HG03097 (cell line): ENCODE results near the gene CECR2.

Experiments
- ATAC-seq: cut with Tn5 transposase; IDR thresholded peaks from one replicate; pipeline ENCODE4 v1.9.1; 2021; ENCODE audit not compliant: unreplicated experiment, low FRiP score

Gene CECR2

DNA sequence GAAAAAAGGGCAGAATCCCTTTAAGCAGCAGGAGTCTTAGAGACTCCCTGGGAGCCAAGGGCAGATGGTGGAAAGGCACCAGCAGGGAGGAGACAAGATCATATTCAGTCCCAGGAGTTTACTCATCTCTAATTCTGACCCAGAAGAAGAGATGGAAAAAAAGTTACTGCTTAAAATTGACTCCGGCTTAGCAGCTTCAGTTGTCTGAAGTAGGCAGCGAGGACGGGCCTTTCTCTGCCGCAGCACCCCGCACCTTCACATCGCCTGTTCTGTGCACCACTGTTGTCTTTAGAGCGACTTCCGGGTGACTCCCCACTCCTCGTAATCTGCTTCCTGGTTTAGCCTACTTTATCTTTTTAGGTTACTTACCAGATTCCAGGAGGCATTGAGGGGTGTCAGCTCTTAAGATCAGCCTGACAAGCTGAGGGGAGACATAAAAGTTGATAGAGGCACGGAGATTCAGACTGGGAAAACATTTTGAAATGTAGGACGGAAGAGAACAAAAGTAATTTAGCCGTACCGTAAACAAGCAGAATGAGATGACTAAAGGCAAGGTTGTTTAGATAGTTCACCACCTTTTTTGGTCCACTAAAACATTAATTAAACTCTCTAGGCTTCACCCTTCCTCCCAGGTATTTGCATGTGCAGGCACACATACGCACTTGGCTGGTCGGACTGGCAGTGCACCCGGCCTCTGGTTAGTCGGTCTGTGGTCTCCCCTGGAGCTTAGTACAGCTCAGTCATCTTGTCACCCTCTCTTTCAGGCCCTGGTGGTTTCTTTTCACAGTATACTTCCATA is 74.3 kb downstream of the CECR2 start:
- ATAC-seq = no peak

DNA sequence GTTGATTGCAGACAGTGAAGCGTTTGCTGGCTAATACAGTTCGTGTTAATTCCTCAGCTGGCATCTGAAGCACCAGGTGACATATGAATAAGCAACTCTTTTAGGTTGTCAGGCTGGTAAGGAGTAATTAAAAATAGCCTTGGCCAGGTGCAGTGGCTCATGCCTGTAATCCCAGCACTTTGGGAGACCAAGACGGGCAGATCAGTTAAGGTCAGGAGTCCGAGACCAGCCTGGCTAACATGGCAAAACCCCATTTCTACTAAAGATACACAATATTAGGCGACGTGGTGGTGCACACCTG is 74.9 kb downstream of the CECR2 start:
- ATAC-seq = no peak

DNA sequence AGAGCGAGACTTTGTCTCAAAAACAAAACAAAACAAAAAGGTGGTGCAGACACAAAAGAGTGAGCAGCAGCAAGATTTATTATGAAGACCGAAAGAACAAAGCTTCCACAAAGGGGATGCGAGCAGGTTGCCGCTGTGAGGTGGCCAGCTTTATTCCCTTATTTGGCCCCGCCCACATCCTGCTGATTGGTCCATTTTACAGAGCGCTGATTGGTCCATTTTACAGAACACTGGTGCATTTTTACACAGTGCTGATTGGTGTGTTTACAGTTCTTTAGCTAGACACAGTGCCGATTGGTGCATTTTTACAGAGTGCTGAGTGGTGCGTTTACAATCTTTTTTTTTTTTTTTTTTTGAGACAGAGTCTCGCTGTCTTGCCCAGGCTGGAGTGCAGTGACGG is 77.4 kb downstream of the CECR2 start:
- ATAC-seq = no peak

DNA sequence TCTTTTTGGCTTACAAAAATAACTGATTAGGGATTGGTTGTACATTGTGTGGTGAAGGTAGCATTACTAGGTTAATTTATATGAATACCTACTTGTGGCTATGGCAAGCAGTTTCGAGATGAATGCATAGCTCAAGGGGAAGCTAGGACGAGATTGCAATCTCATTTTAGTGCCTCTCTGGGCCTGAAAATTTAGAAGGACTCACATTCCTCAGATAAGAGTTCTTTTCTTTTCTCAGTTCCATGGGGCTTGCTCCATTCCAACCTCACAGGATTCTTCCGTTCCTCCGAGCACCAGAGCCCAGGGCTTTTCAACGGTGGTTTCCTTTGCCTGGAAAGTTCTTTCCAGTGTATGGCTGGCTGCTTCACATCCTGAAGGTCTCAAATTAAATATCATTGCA is 82.1 kb downstream of the CECR2 start:
- ATAC-seq = no peak

DNA sequence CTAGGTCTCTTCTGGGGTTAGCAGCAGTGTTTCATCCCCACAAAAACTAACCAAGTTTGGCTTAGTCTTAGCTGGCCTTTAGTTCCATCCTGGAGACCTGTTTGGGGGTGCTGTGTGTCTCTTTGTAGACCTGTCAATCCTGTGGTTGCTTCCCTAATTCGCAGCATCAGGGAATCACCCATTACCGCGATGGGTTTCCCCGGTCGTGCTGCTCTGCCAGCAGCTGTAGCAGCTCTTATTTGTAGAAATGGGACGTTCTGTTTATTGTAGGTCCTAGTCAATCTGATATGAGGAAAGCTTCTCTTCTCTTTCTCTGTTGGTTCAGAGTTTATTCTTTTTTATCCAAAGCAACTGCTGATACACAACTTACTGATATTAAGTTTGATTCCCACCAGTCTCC is 91.6 kb downstream of the CECR2 start:
- ATAC-seq = no peak

DNA sequence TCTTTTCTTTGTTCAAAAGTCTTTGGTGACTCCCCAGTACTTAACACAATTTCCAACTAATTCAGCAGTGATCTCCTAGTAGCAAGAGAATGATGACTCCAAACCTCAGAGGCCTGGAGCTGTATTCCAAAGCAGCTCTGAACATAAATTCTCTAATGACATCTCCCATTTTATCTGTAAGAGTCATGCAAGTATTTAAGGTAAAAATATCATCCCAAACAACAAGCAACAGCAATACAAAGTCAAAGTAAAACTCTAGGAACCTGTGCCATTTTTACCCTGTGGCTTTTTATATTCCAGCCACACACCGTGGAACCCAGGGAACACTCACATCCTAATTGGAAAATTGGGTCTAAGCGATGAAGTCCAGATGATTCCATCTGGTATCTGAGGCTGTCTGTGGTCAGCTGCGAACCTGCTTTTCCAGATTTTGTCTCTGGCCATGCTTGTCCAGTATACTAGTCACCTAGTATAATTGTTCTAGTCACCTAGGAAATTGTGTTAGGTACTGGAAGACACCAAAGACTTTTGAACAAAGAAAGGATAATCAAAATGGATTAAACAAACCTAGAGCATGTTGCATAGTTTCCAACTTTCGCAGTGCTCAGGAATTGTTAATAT is 101.7 kb downstream of the CECR2 start:
- no peak for ATAC-seq

DNA sequence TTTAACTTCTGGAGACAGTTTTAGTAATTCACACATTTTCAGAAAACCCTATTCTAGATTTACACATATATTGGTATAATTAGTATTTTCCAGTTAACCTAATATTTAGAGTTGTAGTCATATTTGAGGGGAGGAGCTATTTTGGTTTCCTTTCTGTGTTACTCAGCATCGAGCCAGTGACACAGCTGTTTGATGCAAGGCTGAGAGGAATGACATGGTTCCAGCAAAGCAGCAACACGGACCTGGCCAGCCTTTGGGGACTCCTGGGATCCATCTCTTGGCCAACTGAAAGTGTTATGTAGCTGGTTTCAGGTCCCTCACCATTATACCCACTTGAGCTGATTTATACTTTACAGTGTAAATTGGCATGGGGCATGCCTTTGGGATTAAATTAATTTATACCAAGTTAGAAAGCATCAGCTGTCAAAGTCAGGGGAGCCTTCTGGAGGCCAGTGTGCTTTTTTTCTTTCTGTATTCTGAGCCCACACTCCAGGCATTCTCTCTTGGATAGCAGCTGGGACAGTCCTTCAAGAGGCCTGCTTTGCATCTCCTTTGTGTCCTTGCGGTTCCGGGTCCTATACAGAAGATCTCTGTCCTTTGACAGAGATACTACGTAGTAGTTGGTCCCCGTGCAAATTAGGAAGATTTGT is 102.8 kb downstream of the CECR2 start:
- no peak for ATAC-seq

DNA sequence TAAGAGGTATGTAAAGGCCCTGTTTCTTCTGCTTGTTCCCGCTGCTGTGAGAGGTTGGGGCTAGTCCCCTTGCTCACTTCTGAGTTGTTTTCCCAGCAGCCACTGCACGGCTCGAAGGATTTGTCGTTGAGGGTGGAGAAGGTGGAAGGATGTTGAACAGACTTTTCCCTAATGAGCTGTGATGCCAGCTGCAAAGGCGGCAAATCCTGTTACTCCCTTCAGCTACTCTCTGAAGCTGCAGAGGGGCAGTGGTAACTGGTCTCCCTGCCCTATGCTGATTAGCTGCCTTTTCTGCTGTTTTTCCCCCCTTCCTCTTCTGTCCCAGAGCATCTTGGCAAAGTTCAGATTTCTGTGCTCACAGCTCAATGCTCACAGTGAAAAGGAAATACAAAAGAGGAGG is 103.7 kb downstream of the CECR2 start:
- no peak for ATAC-seq

DNA sequence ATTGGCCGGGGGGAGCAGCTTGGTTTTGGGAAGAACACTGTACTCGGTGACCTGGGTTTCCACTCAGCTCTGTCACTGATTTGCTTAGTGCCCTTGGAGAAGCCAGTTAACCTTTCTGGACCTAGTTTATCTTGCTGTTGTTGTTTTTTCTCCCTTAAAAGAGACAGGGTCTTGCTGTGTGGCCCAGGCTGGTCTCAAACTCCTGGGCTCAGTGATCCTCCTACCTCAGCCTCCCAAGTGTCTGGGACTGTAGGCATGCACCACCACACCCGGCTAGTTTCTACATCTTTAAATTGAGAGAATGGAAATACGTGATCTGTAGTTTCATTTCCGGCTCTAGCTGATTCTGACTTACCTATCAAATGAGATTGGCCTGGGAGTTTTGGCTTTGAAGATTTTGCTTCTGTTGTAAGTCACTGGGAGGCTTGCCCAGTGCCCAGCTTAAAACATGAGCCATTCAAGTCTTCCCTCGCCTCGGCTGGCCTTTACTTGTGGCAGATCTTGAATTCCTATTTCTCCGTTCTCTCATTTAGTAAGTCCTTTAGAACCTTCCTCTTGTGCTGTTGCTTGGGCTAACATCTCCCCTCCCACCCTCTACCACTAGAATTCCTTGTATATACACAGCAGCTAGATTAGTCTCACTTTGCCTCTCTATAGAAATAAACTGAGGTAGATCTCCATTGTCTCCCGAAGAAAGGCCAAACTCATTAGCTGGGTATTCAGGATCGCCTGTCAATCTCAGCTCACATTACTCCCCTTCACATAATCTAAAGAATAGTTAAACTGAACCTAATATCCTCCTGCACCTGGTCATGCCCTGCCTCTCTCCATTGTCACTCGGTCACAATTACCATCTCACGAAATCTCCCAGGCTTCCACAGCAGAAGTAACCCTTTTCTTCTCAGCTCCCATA is 106.3 kb downstream of the CECR2 start:
- ATAC-seq = no peak

DNA sequence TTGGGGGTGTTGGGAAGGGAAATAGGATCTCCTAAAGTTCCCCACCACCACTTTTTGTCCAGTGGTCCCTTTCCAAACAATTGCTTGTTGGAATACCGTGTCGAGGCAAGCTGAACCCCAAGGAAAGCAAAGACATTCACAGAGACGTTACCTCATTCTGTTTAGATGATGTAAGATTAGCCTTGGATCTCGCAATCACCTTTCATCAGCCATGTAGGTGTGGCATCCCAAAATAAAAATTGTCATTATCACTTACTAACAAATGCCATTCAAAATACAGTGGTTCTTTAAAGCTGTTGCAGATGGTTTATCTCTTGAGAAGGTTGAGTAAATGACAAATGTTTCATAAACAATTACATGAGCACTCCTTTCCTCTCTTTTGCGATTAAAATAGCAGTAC is 107.6 kb downstream of the CECR2 start:
- no peak for ATAC-seq

DNA sequence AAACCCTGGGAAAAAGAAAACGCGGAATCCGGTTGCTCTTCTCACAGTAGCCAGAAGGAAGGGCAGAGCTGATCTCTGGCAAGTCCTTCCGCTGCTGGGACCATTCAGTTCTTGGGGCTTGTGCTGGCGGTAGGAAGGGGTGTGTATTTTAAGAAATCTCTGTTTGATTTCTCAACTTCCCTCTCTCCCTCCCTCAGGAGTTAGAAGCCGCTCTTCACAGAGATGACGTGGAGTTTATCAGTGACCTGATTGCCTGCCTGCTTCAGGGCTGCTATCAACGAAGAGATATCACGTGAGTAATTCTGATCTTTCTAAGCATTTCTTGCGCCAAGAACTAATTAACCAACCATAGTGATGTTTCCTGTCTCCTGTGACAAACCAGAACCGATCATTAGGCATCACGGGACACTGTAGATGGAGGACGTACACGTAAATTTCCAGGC is 108.2 kb downstream of the CECR2 start:
- ATAC-seq = no peak

DNA sequence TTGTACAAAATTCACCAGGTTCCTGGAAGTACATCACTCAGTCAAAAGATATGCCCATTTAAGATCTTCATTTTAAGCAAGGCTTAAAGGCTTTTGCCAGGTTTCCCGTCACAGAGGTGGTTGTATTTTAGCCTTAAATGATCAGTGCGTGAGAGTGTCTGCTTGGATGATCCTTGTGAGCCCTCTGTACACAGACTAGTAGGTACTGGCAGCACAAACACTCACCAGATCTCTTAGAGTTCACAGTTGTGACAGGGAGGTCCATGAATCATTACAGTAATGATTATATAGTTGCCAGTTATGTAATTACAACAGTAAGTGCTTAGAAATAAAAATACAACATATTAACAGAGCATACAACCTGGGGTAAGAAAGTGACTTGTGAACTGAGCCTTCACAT is 109.9 kb downstream of the CECR2 start:
- no peak for ATAC-seq

DNA sequence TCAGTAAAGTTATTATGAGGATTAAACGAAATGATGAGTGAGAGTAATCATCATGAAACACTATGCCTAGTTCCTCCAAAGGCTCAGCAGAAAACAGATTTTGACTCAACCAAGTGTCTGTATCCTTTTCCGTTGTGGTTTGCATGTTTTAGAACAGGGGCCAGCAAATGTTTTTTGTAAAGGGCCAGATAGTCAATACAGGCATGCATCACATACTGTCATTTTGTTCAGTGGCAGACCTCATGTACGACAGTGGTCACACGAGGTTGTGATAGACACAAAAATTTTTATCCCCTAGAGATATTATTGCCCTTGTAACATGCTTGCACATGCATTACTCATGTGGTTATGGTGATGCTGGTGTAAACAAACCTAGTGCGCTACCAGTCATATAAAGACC is 112.2 kb downstream of the CECR2 start:
- ATAC-seq = no peak

DNA sequence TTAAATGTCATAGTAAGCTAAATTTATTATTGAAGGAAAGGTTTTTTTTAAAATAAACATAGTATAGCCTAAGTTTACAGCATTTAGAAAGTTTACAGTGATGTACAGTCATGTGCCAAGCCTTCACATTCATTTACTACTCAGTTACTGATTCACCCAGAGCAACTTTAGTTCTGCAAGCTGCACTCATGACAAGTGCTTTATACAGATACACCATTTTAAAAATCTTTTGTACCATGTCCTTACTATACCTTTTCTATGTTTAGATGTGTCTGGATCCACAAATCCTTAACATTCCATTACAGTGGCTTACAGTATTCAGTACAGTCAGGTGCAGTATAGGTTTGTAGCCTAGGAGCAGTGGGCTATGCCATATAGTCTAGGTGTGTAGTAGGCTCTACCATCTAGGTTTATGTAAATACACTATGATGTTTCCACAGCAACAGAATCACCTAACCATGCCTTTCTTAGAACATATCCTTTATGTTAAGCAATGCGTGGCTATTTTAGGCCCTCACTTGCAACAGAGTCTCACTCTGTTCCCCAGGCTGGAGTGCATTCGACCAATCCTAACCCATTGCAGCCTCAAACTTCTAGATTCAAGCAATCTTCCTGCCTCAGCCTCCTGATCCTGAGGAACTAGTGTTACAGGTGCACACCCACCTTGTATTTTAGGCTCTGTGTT is 114.6 kb downstream of the CECR2 start:
- ATAC-seq = no peak

DNA sequence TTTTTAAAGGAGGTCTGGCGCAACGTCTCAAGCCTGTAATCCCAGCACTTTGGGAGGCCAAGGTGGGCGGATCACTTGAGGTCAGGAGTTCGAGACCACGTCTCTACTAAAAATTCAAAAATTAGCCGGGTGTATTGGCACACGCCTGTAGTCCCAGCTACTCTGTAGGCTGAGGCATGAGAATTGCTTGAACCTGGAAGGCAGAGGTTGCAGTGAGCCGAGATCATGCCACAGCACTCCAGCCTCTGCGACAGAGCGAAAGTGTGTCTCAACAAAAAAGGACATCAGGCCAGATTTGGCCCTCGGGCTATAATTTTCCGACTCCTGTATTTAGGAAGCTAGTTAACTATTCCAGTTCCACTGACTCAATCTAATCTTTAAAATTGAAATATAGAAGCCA is 115.3 kb downstream of the CECR2 start:
- ATAC-seq = no peak

DNA sequence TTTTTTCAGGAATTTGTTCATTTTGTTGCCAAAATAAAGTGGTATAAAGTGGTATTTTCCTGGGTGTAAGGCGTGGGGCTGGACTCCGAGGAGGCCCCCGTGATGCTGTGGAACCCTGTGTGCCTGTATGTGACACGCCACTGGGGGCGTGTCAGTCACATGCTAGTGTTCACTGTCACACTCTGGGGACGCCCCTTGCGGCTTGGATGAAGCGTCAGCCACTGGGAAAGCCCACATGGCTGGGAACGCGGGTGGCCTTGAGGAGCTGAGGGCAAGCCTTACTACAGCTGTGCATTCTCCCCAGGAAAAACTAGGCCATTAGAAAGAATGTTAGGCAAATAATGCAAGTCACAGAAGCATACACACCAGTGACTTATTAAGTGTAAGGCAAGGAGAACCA is 117.1 kb downstream of the CECR2 start:
- no peak for ATAC-seq

DNA sequence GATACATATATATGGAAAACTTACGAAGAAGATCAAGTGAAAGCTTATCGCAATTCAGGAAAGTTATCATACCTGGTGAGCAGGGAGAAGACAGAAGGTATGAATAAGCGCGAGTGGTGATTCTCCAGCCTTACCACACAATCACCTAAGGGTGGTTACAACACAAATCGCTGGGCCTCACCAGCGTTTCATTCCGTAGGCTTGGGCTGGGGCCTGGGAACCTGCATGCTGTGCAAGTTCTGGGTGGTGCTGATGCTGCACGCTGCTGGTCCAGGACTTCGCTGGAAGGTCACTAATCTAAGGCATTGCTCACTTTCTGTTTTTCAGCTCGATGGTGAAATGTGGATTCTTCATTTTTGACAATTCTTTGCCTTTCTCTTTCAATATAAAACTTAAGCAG is 117.5 kb downstream of the CECR2 start:
- no peak for ATAC-seq

DNA sequence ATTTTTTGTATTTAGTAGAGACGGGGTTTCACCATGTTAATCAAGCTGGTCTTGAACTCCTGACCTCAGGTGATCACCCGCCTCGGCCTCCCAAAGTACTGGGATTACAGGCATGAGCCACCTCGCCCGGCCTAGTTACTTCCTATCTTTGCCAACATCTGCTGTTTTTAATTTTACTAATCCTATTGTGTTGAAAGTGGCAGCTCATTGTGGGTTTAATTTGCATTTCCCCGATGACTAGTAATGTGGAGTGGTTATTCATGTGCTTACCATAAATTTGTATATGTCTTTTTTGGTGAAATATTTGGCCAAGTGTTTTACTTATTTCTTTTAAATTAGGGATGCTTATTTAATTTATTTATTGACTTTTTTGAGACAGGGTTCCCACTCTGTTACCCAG is 119.8 kb downstream of the CECR2 start:
- ATAC-seq = no peak

DNA sequence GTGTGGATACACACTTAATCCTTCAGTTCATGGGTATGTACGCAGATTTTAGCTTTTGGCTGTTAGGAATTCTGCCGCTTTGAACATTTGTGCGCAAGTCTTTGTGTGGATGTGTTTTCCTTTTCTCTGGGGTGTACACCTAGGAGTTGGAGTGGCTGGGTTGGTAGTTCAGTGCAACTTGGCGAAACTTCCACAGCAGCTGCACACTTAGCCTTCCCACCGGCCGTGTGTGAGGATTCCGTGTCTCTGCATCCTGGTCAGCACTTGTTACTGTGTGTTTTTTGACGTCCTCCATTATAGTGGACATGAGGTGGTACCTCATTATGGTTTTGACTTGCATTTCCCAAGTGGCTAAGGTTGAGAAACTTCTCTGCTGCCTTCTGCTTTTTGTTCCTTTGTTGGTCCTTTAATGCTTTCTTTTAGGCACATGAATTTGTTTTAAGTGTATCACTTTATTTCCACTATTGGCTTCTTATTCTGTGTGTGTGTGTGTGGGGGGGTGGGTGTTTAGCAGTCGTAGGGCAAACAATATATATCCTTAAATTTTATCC is 121.9 kb downstream of the CECR2 start:
- no peak for ATAC-seq

DNA sequence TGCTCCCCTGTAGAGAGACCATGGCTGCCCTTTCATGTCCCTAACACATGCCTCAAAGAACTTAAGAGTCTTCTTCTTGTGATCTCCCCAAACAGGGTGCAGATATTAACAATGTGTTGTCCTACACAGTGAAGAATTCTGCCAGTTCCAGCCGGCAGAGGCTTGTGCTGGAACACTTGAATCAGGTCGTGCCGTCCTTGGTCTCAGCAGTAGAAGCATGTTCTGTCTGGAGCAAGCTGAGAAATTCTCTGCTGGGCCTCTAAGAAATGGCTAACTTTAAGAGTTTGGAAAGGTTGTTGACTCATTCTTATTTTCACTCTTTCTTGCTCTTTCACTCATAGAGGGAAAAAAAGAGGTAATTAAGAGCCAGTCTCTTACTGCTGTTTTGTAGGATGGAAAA is 123.0 kb downstream of the CECR2 start:
- no peak for ATAC-seq
